Tibial nerve (tissue), 4 donors: ENCODE data around the gene ALOX15B. TPM values are rescaled to one million over a fixed set of nuclear protein-coding genes. Genes with fewer than 3 reads are reported as not detected.
"Not testable (repeated sequence)": the region's sequence is repeated elsewhere in the genome, so short reads cannot be mapped to it uniquely, and the experiment has no call there.

Experiments used
- DNase-seq, 2 donors: peaks; one replicate each; pipeline ENCODE4 v3.0.0-alpha.2; 2019; ENCODE audit warnings: low spot score in 2 of 2
- H3K27ac ChIP-seq, 4 donors: fragments of 200-600 bp; sonication (generic) in 3 of 4; one replicate each; pipeline ENCODE4 v1.5.1; 2017 to 2019; ENCODE audit warnings: mild to moderate bottlenecking in 1 of 4
- H3K27me3 ChIP-seq, 2 donors: fragments of 200-600 bp; sonication (generic) in 1 of 2; one replicate each; pipeline versions ENCODE4 v1.5.1 to v1.6.0; 2017 to 2019
- H3K36me3 ChIP-seq, 3 donors: fragments of 200-600 bp; sonication (generic); one replicate each; pipeline ENCODE4 v1.5.1; 2018 to 2019
- H3K4me1 ChIP-seq, 4 donors: fragments of 200-600 bp; sonication (generic) in 3 of 4; one replicate each; pipeline ENCODE4 v1.5.1; 2017 to 2019
- H3K4me3 ChIP-seq, 4 donors: fragments of 200-600 bp; sonication (generic) in 3 of 4; one replicate each; pipeline ENCODE4 v1.5.1; 2017 to 2019; ENCODE audit warnings: mild to moderate bottlenecking in 1 of 4, moderate library complexity in 1 of 4
- H3K9me3 ChIP-seq, 4 donors: fragments of 200-600 bp; sonication (generic) in 3 of 4; one replicate each; pipeline ENCODE4 v1.5.1; 2017 to 2019
- EP300 ChIP-seq, 2 donors: sonication (generic); formaldehyde crosslinking; IDR thresholded peaks; one replicate each; pipeline ENCODE4 v1.6.1; 2017; ENCODE audit warnings: antibody characterized with exemption in 2 of 2, mild to moderate bottlenecking in 1 of 2
- POLR2A ChIP-seq, 2 donors: fragments of 450-650 bp; IDR thresholded peaks; one replicate each; pipeline ENCODE4 v1.6.1; 2017; ENCODE audit warnings: antibody characterized with exemption in 2 of 2, mild to moderate bottlenecking in 2 of 2, moderate library complexity in 2 of 2
- WGBS, 2 donors: methylation state at CpG; one replicate each; pipeline ENCODE4 v1.1.5; 2018; 5-methylcytosine and 5-hydroxymethylcytosine counted together
- total RNA-seq, 4 donors: library from RNA; depleted of rRNA; stranded (reverse); fragments of >200 nt; gene quantifications; one replicate each; pipeline ENCODE4 v1.1.0, GENCODE V29; 2016
- TF ChIP-seq, protein P1 (sequence below), 5 experiments: fragments of 200-600 bp in 3 of 5; fragments of 450-650 bp in 2 of 5; sonication (generic) in 3 of 5; IDR thresholded peaks; one replicate each; pipeline ENCODE4 v1.5.1; 2016 to 2019; ENCODE audit warnings: antibody characterized with exemption in 5 of 5, mild to moderate bottlenecking in 3 of 5, moderate library complexity in 2 of 5

Gene ALOX15B
- total RNA-seq, 4 donors from 2014 or later = 3.8 to 22.8 (median 9.3) TPM

DNA sequence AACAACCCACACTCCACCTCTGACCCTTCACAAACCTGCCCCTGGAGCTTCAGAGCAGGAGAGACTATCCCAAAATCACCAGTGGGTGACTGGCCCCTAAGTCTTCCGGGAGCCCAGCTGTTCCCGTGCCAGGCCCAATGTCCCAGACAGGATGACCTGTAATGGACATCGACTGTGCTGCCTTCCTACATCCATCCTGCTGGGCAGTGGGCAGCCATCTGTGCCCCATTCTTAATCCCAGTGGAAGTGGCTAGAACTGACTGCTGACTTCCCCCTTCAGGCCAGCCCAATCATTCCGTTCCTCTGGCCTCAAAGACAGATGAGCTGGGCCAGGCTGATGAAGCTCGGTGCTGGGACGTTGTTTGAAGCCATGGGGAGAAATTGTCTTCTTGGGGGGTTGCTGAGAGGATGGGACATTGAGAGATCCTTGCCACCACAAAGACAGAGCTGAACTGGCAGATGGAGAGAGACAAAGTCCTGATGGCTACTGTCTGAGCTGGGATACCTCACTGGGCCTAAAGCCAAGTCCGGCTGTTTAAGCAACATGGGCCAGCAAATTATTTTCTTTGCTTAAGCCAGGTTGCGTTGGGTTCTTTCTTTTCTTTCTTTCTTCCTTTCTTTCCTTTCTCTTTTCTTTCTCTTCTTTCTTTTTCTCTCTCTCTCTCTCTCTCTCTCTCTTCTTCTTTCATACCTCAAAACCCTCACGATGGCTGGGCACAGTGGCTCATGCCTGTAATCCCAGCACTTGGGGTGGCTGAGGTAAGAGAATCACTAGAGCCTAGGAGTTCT lies 17.9 kb upstream of the ALOX15B start:
- WGBS, 2 donors = 90 to 94% methylated on average over 8 to 9 of the region's 9 CpGs
- Histone ChIP-seq H3K4me1 (peaks cover 0 to 9% (median 7%) of the 10 kb centered on the region in 4 donors), H3K27me3 (peaks cover 0 to 15% of the 10 kb centered on the region in 2 donors), H3K9me3 (no peaks in the 10 kb centered on the region), H3K4me3 (no peak overlapping the region), H3K27ac (no peak overlapping the region), H3K36me3 (no peaks in the 10 kb centered on the region)
- TF ChIP-seq POLR2A (IDR thresholded peaks at IDR 0.05) = no peak
- TF ChIP-seq, protein P1, sequence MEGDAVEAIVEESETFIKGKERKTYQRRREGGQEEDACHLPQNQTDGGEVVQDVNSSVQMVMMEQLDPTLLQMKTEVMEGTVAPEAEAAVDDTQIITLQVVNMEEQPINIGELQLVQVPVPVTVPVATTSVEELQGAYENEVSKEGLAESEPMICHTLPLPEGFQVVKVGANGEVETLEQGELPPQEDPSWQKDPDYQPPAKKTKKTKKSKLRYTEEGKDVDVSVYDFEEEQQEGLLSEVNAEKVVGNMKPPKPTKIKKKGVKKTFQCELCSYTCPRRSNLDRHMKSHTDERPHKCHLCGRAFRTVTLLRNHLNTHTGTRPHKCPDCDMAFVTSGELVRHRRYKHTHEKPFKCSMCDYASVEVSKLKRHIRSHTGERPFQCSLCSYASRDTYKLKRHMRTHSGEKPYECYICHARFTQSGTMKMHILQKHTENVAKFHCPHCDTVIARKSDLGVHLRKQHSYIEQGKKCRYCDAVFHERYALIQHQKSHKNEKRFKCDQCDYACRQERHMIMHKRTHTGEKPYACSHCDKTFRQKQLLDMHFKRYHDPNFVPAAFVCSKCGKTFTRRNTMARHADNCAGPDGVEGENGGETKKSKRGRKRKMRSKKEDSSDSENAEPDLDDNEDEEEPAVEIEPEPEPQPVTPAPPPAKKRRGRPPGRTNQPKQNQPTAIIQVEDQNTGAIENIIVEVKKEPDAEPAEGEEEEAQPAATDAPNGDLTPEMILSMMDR (IDR thresholded peaks at IDR 0.05) = no peak
- no peak for TF ChIP-seq EP300 (IDR thresholded peaks at IDR 0.05)
- DNase-seq = no peak

DNA sequence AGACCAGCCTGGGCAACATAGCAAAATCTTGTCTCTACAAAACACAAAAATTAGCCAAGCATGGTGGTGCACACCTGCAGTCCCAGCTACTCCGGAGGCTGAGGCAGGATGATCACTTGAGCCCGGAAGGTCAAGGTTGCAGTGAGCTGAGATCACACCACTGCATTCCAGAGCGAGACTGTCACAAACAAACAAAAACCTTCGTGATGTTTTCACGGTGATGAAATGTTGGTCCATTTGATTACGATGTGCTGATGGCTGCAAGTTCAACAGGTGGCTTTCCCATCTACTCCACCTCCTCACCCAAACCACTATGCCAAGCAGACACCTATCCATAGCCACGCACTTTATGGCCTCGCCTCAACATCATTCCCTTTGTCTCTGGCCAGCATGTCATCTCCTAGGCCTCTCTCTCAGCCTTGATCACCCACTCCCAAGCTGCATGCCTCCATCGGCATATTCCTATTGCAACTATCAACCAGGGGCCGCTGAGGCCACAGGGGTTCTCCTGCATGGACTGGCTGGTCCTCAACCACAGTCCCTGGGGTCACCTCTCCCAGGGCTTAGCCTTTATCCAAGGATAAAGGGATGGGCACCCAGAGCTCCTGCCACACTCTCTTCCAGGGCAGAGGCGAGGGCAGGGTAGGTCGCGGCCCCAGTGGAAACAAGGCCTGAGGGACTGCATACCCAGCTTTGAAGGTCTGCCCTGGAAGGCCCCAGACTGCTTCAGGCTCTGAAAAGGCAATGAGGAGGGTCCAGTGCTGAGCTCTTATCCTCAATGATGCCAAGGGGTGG lies 17.1 kb upstream of the ALOX15B start:
- Histone ChIP-seq H3K4me3 (no peak overlapping the region), H3K27ac (no peak overlapping the region), H3K9me3 (no peaks in the 10 kb centered on the region), H3K36me3 (no peaks in the 10 kb centered on the region), H3K27me3 (peaks cover 0 to 8% of the 10 kb centered on the region in 2 donors), H3K4me1 (peaks cover 0 to 7% (median under 1%) of the 10 kb centered on the region in 4 donors)
- DNase-seq = no peak
- no peak for TF ChIP-seq POLR2A (IDR thresholded peaks at IDR 0.05)
- TF ChIP-seq, protein P1 (IDR thresholded peaks at IDR 0.05) = no peak
- no peak for TF ChIP-seq EP300 (IDR thresholded peaks at IDR 0.05)
- WGBS, 2 donors = 85 to 88% methylated on average over 10 to 13 of the region's 13 CpGs

DNA sequence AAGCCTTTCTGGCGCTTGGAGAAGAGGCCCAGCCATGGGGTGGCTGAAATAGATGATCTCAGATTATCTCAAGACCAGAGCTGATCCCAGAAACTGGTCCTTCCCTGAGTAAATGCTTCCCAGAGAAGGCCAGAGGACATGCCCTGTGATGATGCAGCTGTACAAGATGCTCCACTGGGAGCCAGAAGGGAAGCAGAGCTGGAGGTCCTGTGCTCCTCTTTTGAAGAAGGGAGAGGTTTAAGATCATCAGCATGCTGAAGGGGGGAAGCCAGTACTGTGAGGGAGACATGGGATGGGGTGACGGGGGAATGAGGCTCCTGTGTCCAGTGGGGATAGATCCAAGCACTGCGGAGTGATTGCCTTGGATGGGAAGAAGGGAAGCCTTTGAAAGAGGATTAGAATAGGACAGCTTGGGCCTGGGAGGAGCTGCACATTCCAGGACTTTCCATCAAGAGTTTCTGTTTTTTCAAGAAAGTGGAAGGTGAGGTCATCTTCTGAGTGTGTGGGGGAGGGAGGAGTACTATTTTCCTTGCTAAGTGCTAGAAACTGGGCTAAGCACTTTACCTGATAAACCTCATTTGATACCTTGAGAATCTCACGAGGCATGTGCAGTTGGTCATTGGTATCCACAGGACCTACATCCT lies 16.4 kb upstream of the ALOX15B start:
- no peak for DNase-seq
- Histone ChIP-seq H3K4me3 (no peak overlapping the region), H3K27me3 (peaks cover 0 to 4% of the 10 kb centered on the region in 2 donors), H3K9me3 (no peaks in the 10 kb centered on the region), H3K4me1 (peaks cover 0 to 3% (median 0%) of the 10 kb centered on the region in 4 donors), H3K27ac (no peak overlapping the region), H3K36me3 (no peaks in the 10 kb centered on the region)
- TF ChIP-seq EP300 (IDR thresholded peaks at IDR 0.05) (no peak), POLR2A (IDR thresholded peaks at IDR 0.05) (no peak)
- TF ChIP-seq, protein P1 (IDR thresholded peaks at IDR 0.05) = no peak
- WGBS, 2 donors = 70 to 84% methylated on average over 4 of the region's 4 CpGs

DNA sequence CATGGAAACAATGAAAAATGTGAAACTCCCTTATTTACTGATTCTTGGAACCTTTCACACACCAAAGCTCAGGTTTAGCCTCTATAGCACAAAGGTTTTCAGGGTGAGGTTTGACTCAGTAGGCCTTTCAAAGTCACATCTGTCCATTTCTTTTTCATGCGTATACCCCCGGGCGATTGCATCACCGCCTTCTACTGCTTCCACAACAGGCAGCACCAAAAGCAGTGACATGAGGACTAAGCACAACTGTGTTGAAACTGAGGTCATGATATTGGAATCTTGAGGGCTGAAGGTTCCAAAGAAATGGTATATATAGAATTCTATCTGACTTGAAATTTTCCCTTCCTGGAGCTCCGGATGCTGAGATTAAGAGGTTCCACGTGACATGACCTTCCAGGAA lies 14.7 kb upstream of the ALOX15B start:
- not testable (repeated sequence) for H3K27ac ChIP-seq, H3K4me3 ChIP-seq, H3K9me3 ChIP-seq, DNase-seq, H3K36me3 ChIP-seq, H3K4me1 ChIP-seq
- 55 to 74% methylated on average over 6 of the region's 6 CpGs for WGBS, 2 donors
- H3K27me3 ChIP-seq = peaks cover 0 to 13% of the 10 kb centered on the region in 2 donors

DNA sequence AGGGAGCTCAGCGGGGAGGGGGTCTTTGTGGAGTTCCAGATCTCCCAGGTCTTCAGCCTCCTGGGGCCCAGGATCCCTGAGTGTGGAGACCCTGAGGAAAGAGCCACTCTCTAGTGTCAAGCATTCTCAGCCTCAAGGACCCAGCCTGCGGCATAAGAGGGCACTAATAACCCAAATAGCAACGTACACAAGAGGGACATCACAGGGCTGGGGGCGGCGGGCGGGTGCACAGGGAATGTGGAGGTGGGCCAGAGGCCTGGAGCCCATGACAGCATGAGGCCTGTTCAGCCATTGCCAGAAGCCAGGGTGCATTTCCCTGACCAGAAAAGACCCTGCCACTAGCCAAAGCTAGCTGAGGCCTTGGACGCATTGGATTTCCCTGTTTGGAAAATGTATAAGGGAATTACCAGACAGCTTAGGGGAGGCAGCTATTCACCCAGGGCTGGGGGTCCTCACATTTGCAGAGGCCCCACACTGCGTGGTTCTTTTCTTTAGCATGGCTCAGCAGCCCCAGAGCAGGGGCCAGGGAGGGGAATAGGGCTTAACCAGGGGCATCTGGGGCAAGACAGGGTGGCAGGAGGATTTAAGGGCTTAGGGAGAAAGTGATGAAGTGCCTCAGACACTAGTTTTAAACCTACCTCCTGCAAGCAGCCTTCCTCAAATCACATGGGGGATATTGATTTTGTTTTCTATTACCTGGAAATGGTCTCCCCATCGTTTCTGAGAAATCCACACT lies 13.5 kb upstream of the ALOX15B start:
- WGBS, 2 donors = 77 to 81% methylated on average over 9 of the region's 9 CpGs
- Histone ChIP-seq H3K4me3 (no peak overlapping the region), H3K4me1 (no peaks in the 10 kb centered on the region), H3K27me3 (peaks cover 0 to 20% of the 10 kb centered on the region in 2 donors), H3K9me3 (peaks cover 0 to 4% (median 0%) of the 10 kb centered on the region in 4 donors), H3K36me3 (no peaks in the 10 kb centered on the region), H3K27ac (no peak overlapping the region)
- DNase-seq = no peak
- TF ChIP-seq EP300 (IDR thresholded peaks at IDR 0.05) (no peak), POLR2A (IDR thresholded peaks at IDR 0.05) (no peak)
- TF ChIP-seq, protein P1 (IDR thresholded peaks at IDR 0.05) = no peak
